Measurements from ENCODE around the gene ULK4.

Gene ULK4

DNA sequence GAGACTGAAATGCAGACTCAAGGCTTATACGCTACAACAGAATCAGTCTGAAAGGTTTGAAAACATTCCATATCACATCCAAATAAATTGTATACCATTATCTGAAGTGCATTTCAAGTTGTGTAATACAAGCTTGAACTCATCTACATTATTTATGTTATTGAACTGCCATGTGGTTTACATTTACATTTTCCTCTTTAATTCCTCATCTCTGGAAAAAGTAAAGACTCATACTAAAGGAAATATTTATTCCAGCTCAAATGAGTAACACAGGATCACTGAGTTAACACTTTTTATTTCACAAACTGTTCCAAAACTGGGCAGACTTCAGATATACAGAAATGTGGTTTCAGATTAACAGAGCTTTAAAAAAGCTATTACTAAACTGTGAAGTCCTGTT, 282.5 kb downstream of the ULK4 start:
- Histone ChIP-seq H3K36me3 (ENCODE audit: control insufficient read depth in 2 of 2, insufficient read depth in 1 of 2, low read length in 2 of 2) (no peaks in the 10 kb centered on the region), H3K9me3 (ENCODE audit: control insufficient read depth, insufficient read depth, low read depth, low read length) (no peaks in the 10 kb centered on the region), H3K4me3 (ENCODE audit: low read depth, low read length) (no peak overlapping the region), H3K4me1 (ENCODE audit: control insufficient read depth, insufficient read depth, low read length) (peaks cover 5% of the 10 kb centered on the region; the same call in 1 of the 2 replicates), H3K27ac (ENCODE audit: extremely low read depth, low read depth, low read length) (no peak overlapping the region)
- CTCF ChIA-PET: no interaction called here
- TF ChIP-seq ZBTB49 (tag by site-specific recombination; IDR thresholded peaks at IDR 0.05; ENCODE audit: low read depth) (no peak), ZNF704 (tag by site-specific recombination; IDR thresholded peaks at IDR 0.05) (no peak), ZNF211 (tag by site-specific recombination; IDR thresholded peaks at IDR 0.05; ENCODE audit: low read depth) (no peak), ZNF157 (tag by site-specific recombination; IDR thresholded peaks at IDR 0.05) (no peak), ZNF473 (tag by site-specific recombination; IDR thresholded peaks at IDR 0.05) (no peak), ZNF449 (tag by site-specific recombination; IDR thresholded peaks at IDR 0.05) (no peak), MEIS1 (CRISPR knock-in tag; IDR thresholded peaks at IDR 0.05; ENCODE audit: borderline replicate concordance) (no peak), GLIS1 (tag by site-specific recombination; IDR thresholded peaks at IDR 0.05) (no peak), ZNF311 (tag by site-specific recombination; IDR thresholded peaks at IDR 0.05; ENCODE audit: borderline replicate concordance) (no peak), ZNF404 (tag by site-specific recombination; IDR thresholded peaks at IDR 0.05) (no peak), ZNF701 (tag by site-specific recombination; IDR thresholded peaks at IDR 0.05) (no peak), ZFP41 (tag by site-specific recombination; IDR thresholded peaks at IDR 0.05; ENCODE audit: borderline replicate concordance) (no peak), ZNF48 (tag by site-specific recombination; IDR thresholded peaks at IDR 0.05) (no peak), MZF1 (tag by site-specific recombination; IDR thresholded peaks at IDR 0.05; ENCODE audit: borderline replicate concordance) (no peak), ZNF18 (tag by site-specific recombination; IDR thresholded peaks at IDR 0.05) (no peak), ZNF366 (tag by site-specific recombination; conservative IDR thresholded peaks at IDR 0.05) (no peak), ZNF645 (tag by site-specific recombination; IDR thresholded peaks at IDR 0.05) (no peak)
- TF ChIP-seq, protein P1, sequence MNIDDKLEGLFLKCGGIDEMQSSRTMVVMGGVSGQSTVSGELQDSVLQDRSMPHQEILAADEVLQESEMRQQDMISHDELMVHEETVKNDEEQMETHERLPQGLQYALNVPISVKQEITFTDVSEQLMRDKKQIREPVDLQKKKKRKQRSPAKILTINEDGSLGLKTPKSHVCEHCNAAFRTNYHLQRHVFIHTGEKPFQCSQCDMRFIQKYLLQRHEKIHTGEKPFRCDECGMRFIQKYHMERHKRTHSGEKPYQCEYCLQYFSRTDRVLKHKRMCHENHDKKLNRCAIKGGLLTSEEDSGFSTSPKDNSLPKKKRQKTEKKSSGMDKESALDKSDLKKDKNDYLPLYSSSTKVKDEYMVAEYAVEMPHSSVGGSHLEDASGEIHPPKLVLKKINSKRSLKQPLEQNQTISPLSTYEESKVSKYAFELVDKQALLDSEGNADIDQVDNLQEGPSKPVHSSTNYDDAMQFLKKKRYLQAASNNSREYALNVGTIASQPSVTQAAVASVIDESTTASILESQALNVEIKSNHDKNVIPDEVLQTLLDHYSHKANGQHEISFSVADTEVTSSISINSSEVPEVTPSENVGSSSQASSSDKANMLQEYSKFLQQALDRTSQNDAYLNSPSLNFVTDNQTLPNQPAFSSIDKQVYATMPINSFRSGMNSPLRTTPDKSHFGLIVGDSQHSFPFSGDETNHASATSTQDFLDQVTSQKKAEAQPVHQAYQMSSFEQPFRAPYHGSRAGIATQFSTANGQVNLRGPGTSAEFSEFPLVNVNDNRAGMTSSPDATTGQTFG (tag by site-specific recombination; IDR thresholded peaks at IDR 0.05; ENCODE audit: borderline replicate concordance): no peak
- POLR2A ChIA-PET: no interaction called here
